DND-41 (cell line): ENCODE results near the gene ZNF444.

Experiments used
- ATAC-seq: fragments of 200-7000 bp; cut with Tn5 transposase; 3 replicates; pipeline ENCODE4 v1.9.1; 2021; ENCODE audit warnings: low read depth; ENCODE audit not compliant: insufficient read depth
- DNase-seq: peaks from one replicate; pipeline ENCODE4 v3.0.0-alpha.2; 2020
- H2AFZ ChIP-seq: 2 replicates; pipeline ENCODE4 v1.6.0; 2012; ENCODE audit warnings: low read depth, low read length
- H3K27ac ChIP-seq: 2 replicates; pipeline ENCODE4 v1.5.1; 2012; ENCODE audit warnings: low read length, inconsistent platforms
- H3K27me3 ChIP-seq: fragments of 200-600 bp; sonication (generic); 2 replicates; pipeline ENCODE4 v1.6.0; 2012; ENCODE audit warnings: low read length, mild to moderate bottlenecking, inconsistent platforms; ENCODE audit not compliant: insufficient read depth, poor library complexity
- H3K36me3 ChIP-seq: 2 replicates; pipeline ENCODE4 v1.5.1; 2012; ENCODE audit warnings: low read length, inconsistent platforms; ENCODE audit not compliant: insufficient read depth
- H3K4me1 ChIP-seq: 2 replicates; pipeline ENCODE4 v1.5.1; 2012; ENCODE audit warnings: mild to moderate bottlenecking, low read length; ENCODE audit not compliant: insufficient read depth
- H3K4me2 ChIP-seq: 2 replicates; pipeline ENCODE4 v1.6.0; 2012; ENCODE audit warnings: mild to moderate bottlenecking, moderate library complexity, low read length, inconsistent platforms; ENCODE audit not compliant: insufficient read depth
- H3K4me3 ChIP-seq, 2 experiments: fragments of 200-600 bp in 1 of 2; shearing (Covaris generic) in 1 of 2; 2 replicates each; pipeline ENCODE4 v1.5.1; 2012 to 2016; ENCODE audit warnings: inconsistent platforms in 2 of 2, low read length in 2 of 2, mild to moderate bottlenecking in 2 of 2, low read depth in 1 of 2, moderate library complexity in 1 of 2
- H3K79me2 ChIP-seq: 2 replicates; pipeline ENCODE4 v1.6.0; 2012; ENCODE audit warnings: low read length, inconsistent platforms; ENCODE audit not compliant: insufficient read depth
- H3K9ac ChIP-seq: 2 replicates; pipeline ENCODE4 v1.6.0; 2012; ENCODE audit warnings: low read depth, mild to moderate bottlenecking, inconsistent platforms, low read length, moderate library complexity
- H3K9me3 ChIP-seq: 2 replicates; pipeline ENCODE4 v1.5.1; 2012; ENCODE audit warnings: low read length, moderate library complexity, mild to moderate bottlenecking, inconsistent platforms; ENCODE audit not compliant: insufficient read depth, severe bottlenecking
- H4K20me1 ChIP-seq: 2 replicates; pipeline ENCODE4 v1.6.0; 2012; ENCODE audit warnings: low read length; ENCODE audit not compliant: insufficient read depth
- CTCF ChIP-seq: IDR thresholded peaks from 2 replicates; pipeline ENCODE4 v1.5.1; 2012; ENCODE audit warnings: borderline replicate concordance, low read length, moderate library complexity, mild to moderate bottlenecking; ENCODE audit not compliant: poor library complexity, severe bottlenecking; ENCODE audit errors: extremely low read depth
- EZH2 ChIP-seq: IDR thresholded peaks from 3 replicates; pipeline ENCODE4 v1.6.1; 2012; ENCODE audit warnings: borderline replicate concordance, low read depth, mild to moderate bottlenecking, moderate library complexity, low read length, inconsistent platforms; ENCODE audit not compliant: severe bottlenecking

The ZNF444 gene

GRCh38 chr19:56140583-56141416, at the start of gene ZNF444:
TSS of gene ZNF444 (plus strand) at chr19:56141287. CDS start at chr19:56146912, 5,625 bp downstream.
- H3K4me3 ChIP-seq = peak within 1 kb of the TSS; percentile 33 to 70; a peak in 3 of 4 replicates
- H3K36me3 ChIP-seq = peaks cover 9% of the 10 kb centered on the region
- DNase-seq (peak; percentile 99), ATAC-seq (peak; percentile 89)
- H3K4me1 ChIP-seq = peaks cover 43% of the 10 kb centered on the region
- H3K9me3 ChIP-seq = no peaks in the 10 kb centered on the region
- peak within 1 kb of the TSS; percentile 63 for H2AFZ ChIP-seq
- H3K9ac ChIP-seq = peak within 1 kb of the TSS; percentile 59
- no peaks in the 10 kb centered on the region for H3K27me3 ChIP-seq
- peak within 1 kb of the TSS; percentile 88 for H3K27ac ChIP-seq
- peaks cover 11% of the 10 kb centered on the region for H4K20me1 ChIP-seq
- TF ChIP-seq EZH2 (no peak), CTCF (no peak)
- peak within 1 kb of the TSS; percentile 86 for H3K4me2 ChIP-seq
- peaks cover 42% of the 10 kb centered on the region for H3K79me2 ChIP-seq

GRCh38 chr19:56091751-56092546, 49.1 kb upstream of the ZNF444 start:
- Histone ChIP-seq H3K36me3 (peaks cover 54% of the 10 kb centered on the region), H4K20me1 (peaks cover 31% of the 10 kb centered on the region), H3K4me2 (no peak overlapping the region), H3K79me2 (peaks cover 17% of the 10 kb centered on the region), H3K27ac (no peak overlapping the region), H3K9me3 (no peaks in the 10 kb centered on the region), H3K27me3 (no peaks in the 10 kb centered on the region), H3K9ac (no peak overlapping the region), H3K4me3 (no peak overlapping the region), H3K4me1 (no peaks in the 10 kb centered on the region), H2AFZ (no peak overlapping the region)
- ATAC-seq (no peak), DNase-seq (no peak)
- no peak for TF ChIP-seq CTCF
- TF ChIP-seq EZH2 = no peak

- Histone ChIP-seq H2AFZ (no peak overlapping the region), H3K9me3 (no peaks in the 10 kb centered on the region), H3K4me2 (no peak overlapping the region), H3K9ac (no peak overlapping the region), H3K4me3 (no peak overlapping the region), H3K27me3 (no peaks in the 10 kb centered on the region), H4K20me1 (peaks cover 33% of the 10 kb centered on the region), H3K4me1 (no peaks in the 10 kb centered on the region), H3K36me3 (peaks cover 61% of the 10 kb centered on the region), H3K79me2 (peaks cover 20% of the 10 kb centered on the region), H3K27ac (no peak overlapping the region)
- DNase-seq (no peak), ATAC-seq (no peak)
- TF ChIP-seq CTCF = no peak
- no peak for TF ChIP-seq EZH2
These were observed 48.1 kb upstream of the ZNF444 start for GRCh38 chr19:56092685-56093631.
